ENCODE measurements around the gene KIAA1586.

DNA sequence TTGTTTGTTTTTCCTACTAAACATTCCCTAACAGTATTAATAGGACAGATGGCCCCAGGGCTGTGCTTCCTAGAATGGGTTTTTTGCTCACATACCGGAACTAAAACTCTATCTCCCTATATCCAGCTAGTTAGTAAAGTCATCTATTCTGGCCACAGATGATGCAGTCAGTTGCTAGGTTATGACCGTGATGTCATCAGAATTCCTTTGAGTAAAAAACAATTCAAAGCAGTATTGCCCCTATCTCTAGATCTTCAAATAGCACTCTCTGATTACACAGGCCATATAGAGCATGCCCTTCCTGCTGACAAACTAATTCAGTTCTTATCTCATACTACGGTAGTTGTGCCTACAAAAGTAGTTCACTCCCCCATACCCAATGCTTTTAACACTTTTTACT lies 25.6 kb downstream of the KIAA1586 start:
- TF ChIP-seq, protein P1, sequence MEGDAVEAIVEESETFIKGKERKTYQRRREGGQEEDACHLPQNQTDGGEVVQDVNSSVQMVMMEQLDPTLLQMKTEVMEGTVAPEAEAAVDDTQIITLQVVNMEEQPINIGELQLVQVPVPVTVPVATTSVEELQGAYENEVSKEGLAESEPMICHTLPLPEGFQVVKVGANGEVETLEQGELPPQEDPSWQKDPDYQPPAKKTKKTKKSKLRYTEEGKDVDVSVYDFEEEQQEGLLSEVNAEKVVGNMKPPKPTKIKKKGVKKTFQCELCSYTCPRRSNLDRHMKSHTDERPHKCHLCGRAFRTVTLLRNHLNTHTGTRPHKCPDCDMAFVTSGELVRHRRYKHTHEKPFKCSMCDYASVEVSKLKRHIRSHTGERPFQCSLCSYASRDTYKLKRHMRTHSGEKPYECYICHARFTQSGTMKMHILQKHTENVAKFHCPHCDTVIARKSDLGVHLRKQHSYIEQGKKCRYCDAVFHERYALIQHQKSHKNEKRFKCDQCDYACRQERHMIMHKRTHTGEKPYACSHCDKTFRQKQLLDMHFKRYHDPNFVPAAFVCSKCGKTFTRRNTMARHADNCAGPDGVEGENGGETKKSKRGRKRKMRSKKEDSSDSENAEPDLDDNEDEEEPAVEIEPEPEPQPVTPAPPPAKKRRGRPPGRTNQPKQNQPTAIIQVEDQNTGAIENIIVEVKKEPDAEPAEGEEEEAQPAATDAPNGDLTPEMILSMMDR (conservative IDR thresholded peaks at IDR 0.05), result no peak
- no peak for TF ChIP-seq EZH2 (IDR thresholded peaks at IDR 0.05; ENCODE audit: low read depth)
